ENCODE results near the gene FALEC.

Gene FALEC

DNA sequence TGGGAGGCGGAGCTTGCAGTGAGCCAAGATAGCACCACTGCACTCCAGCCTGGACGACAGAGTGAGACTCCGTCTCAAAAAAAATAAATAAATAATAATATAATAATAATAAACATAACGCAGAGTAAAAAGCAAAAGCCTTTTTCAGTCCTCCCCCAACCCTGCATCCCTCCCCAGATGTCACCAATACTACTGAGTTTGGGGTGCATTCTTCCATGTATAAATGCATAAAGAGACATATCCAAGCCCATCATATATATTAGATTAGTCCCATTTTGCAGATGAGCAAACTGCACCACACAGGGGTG, 32.7 kb downstream of the FALEC start:
- no peak for DNase-seq

DNA sequence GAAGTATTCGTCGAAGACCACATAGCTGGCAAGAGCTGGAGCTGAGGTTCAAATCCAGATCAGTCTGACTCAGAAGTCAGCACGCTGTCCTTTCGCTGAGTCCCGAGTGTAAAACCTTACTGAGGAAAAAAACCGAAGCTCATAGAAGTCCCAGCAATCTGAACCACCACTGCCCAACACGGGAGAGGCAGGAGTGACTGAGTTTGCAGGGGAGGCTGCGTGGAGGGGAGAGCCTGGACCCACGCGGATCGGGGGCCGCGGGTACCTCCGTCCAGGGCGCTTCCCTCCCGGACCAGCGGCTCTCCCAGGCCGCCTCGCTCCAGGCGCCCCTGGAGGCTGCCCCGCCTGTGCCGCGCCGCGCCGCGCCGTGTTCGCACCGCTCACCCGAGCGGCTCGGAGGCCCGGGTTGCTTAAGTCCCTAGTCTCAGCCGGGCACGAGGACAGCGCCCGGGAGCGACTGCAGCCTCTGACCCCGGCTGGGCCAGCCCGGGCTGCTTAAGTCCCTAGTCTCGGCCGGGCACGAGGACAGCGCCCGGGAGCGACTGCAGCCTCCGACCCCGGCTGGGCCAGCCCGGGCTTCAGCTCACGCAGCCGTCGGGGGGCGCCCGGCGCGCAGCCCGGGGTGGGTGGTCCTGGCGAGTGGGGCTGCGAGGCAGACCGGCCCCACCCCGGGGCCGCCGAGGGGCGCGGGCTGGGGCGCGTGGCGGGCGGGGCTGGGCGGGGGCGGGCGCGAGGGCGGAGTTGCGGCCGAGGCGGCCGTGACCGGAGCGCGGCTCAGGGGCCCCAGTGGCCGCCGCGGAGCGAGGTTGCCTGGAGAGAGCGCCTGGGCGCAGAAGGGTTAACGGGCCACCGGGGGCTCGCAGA, 33.3 kb downstream of the FALEC start, which contains the start of gene ADAMTSL4:
ADAMTSL4 (plus strand) TSS at position 777 of the 864 bp plus-strand sequence. CDS start 2,881 bp downstream, outside the sequence.
- no peak for DNase-seq

DNA sequence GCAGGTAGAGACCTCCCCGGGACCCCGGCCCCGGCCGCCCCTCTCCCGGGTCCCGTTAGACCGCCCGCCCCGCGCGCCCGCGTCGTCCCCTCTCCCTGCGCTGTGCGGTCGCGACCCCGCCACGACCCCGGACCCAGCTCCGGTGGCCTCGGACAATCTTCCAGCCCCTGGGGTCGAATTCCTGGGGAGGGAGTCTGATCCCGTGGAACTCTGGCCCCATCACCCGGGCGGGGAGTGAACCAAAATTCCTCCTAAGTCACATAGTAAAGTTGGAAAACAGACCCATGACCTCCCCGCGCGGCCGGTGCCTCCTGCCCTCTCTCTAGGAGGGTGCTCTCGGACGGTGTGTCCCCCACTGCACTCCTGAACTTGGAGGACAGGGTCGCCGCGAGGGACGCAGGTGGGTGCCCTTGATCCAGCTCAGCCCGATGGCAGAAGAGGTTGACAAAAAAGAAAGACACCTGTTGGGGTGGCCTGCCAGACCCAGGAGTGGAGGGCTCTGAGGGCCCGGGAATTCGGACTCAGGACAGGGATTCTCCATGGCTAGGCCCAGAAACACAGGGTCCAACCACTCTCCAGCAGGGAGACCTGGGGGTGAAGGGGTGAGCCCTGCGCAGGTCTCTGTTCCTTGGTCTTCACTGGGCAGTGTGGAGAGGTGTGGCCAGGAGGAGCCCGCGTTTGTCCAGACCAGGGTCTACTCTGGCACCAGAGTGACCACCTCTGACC, 34.1 kb downstream of the FALEC start:
- DNase-seq: no peak

DNA sequence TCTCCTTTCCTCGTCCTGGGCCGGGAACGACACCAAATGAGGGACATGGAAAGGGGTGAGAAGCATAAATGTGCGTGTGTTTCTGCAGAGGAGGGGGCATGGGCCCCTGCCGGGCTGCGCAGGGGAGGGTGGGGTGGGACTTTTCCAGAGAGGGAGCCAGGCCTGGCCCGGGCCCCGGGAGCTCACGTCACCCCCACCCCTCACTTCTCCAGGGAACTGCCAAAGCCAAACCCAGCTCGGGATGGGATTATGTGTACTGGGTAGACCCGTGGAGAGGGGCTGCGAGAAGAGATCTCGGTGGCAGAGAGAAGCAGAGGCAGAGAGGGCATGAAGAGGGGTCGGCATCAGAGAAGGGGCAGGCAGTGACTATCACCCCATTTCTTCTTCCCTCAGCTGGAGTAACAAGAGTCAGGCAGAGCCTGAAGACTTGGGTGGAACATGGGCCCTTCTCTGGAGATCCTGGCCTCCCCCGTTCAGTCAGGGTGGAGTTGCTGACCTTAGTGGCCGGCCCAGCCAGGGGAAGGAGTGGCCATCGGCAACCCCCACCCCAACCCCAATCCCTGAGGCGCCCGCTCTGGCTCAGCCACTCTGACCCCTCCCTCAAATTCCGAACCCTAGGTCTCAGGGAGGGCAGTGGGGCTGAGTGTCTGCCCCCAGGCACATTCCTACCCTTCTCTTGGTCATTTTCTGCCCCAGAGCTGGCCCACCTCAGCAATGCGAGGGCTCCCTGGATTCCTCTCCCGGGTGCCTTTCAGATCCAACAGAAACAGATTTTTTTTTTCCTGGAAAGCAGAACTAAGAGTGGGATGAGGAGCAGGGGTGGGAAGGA, 34.9 kb downstream of the FALEC start:
- DNase-seq: no peak

DNA sequence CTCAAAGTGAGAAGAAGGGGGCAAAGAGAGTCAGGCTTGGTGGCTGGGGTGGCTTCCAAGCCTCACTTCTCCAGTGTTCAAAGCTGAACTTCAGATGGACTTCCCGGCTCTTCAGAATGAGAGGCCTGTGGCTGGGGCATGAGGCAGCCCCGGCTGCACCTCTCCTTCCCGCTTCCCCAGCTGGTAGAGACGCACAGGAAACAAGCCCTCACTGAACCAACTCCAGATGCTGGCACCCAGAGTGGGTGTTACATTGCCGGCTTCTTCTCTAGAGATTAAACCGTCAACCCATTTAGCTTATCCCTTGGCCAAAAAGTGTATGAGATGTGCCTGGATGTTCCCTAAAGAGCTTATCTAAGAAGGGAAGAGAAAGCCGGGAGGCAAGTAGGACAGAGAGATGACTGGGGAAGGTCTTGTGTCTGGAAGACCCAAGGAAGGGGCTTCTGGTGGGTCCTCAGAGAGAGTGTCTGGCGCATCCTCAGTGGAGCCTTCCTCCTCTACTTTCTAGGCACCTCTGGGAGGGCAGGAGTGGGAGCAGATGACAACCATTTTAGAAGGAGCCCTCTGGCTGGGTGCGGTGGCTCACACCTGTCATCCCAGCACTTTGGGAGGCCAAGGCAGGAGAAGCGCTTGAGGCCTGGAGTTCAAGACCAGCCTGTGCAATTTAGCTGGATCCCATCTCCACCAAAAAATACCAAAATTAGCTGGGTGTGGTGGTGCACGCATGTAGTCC, 35.7 kb downstream of the FALEC start:
- no peak for DNase-seq

DNA sequence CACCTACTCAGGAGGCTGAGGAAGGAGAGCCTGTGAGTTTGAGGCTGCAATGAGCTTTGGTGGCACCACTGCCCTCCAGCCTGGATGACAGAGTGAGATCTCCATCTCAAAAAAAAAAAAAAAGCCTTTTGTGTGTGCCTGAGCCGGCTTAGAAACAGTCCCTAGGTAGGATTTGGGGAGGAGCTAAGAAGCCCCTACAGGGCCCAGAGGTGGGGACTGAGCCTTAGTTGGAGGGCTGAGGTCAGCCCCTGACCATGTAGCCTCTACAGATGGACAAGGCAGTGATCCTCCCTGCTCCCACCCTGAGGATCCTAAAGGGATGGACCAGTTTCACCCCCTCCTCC, 36.2 kb downstream of the FALEC start:
- no peak for DNase-seq

DNA sequence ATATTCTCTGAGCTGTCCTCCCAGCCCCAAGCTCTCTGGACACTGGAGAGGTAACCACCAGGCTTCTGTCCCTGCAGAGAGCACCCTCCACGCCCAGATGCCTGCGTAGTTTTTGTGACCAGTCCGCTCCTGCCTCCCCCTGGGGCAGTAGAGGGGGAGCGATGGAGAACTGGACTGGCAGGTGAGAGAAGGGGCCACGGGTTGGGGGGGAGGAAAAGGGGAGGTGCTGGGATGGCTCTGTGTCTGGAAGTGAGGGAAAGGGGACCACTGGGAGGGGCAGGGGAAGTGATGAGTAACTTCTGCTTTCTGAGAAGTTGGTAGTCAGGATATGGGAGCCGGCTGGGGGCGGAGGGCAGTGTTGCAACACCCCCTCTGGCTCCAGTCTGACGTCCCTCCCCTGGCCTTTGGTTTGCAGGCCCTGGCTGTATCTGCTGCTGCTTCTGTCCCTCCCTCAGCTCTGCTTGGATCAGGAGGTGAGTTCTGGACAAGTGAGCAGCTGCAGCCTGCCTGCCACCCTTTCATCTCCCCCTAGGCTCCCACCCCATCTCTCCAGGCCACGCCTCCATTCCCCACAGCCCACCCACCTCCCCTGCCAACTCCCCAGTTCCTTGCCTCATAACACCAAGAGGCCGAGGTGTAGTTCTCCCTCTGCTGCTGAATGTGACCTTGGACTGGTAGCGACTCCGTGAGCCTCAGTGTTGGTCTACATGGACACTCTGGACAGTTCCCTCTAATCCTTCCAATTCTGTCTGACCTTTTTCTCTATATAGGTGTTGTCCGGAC, 36.8 kb downstream of the FALEC start:
- no peak for DNase-seq

DNA sequence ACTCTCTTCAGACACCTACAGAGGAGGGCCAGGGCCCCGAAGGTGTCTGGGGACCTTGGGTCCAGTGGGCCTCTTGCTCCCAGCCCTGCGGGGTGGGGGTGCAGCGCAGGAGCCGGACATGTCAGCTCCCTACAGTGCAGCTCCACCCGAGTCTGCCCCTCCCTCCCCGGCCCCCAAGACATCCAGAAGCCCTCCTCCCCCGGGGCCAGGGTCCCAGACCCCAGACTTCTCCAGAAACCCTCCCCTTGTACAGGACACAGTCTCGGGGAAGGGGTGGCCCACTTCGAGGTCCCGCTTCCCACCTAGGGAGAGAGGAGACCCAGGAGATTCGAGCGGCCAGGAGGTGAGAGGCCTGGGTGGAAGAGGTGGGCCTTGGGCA, 37.3 kb downstream of the FALEC start:
- DNase-seq: no peak

DNA sequence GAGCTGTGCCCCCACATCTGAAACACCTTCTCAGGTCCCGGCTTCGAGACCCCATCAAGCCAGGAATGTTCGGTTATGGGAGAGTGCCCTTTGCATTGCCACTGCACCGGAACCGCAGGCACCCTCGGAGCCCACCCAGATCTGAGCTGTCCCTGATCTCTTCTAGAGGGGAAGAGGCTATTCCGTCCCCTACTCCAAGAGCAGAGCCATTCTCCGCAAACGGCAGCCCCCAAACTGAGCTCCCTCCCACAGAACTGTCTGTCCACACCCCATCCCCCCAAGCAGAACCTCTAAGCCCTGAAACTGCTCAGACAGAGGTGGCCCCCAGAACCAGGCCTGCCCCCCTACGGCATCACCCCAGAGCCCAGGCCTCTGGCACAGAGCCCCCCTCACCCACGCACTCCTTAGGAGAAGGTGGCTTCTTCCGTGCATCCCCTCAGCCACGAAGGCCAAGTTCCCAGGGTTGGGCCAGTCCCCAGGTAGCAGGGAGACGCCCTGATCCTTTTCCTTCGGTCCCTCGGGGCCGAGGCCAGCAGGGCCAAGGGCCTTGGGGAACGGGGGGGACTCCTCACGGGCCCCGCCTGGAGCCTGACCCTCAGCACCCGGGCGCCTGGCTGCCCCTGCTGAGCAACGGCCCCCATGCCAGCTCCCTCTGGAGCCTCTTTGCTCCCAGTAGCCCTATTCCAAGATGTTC, 38.0 kb downstream of the FALEC start:
- DNase-seq: no peak

DNA sequence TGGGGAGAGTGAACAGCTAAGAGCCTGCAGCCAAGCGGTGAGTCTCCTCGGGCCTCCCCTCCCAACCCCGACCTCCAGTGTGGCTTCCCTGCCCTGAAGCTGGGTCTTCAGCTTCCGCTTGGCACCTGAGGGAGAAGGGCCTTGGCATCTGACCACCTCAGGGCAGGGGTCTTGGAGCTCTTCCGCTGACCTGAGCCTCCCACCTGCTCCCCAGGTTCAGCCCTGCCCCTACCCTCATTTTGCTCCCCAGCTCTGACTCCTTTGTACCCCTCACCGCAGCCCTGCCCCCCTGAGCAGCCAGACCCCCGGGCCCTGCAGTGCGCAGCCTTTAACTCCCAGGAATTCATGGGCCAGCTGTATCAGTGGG, 38.5 kb downstream of the FALEC start:
- no peak for DNase-seq

DNA sequence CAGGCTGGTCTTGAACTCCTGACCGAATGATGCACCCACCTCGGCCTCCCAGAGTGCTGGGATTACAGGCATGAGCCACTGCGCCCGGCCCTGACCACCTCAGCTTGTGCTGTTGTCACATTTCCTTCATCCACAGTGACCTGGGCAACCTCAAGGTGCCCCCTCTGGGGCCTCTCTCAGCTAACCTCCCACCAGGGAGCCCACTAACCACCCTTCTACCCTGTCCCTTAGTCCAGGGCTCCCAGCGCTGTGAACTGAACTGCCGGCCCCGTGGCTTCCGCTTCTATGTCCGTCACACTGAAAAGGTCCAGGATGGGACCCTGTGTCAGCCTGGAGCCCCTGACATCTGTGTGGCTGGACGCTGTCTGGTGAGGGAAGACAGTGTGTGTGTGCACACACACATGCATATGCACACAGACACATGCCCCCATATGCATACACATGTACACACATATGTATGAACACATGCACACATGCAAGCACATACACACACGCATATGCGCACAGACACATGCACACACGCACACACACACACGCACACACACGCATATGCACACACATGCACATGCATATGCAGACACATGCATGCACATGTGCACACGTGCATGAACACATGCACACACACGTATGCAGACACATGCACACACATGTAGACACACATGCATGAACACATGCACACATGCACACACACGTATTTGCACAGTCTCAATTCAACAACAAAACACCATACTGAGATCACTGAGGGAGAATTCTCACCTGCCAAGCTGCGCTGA, 39.8 kb downstream of the FALEC start:
- DNase-seq: no peak

DNA sequence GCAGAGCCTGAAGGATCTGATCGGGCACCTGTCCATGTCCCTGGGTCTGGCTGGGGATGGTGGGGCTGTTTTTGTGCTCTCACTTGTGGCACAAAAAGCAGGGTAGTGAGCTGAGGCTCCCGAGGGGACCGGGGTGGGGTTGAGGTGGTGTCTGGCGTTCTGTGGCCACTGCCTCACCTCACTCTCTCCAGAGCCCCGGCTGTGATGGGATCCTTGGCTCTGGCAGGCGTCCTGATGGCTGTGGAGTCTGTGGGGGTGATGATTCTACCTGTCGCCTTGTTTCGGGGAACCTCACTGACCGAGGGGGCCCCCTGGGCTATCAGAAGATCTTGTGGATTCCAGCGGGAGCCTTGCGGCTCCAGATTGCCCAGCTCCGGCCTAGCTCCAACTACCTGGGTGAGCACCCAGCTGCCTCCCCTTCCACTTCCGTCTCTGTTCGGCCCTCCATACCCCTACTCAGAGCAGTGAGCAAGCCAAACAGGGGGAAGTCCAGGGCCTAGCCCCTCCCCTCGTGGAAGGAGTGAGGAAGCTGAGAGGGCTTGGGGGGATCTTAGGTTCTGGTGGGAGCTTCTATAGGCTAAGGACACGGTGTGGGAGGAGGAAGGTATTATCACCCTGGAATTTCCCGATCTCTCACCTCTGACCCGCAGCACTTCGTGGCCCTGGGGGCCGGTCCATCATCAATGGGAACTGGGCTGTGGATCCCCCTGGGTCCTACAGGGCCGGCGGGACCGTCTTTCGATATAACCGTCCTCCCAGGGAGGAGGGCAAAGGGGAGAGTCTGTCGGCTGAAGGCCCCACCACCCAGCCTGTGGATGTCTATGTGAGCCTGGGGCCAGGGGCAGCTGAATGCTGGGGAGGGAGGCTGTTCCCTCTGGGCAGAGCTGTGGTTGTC, 40.7 kb downstream of the FALEC start:
- no peak for DNase-seq

DNA sequence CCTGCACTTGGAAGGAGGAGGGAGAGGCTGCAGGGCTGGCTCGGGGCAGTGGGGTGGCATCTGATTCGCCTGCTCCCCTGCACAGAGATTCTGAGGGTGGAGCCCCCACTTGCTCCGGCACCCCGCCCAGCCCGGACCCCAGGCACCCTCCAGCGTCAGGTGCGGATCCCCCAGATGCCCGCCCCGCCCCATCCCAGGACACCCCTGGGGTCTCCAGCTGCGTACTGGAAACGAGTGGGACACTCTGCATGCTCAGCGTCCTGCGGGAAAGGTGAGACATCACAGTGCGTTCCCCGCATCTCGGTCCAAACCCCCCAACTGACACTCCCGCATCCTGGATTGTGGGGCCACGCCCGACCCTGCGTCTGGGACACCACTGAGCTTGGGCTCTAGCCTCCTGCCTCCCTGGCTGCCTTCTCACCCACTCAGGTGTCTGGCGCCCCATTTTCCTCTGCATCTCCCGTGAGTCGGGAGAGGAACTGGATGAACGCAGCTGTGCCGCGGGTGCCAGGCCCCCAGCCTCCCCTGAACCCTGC, 41.6 kb downstream of the FALEC start:
- DNase-seq: no peak

DNA sequence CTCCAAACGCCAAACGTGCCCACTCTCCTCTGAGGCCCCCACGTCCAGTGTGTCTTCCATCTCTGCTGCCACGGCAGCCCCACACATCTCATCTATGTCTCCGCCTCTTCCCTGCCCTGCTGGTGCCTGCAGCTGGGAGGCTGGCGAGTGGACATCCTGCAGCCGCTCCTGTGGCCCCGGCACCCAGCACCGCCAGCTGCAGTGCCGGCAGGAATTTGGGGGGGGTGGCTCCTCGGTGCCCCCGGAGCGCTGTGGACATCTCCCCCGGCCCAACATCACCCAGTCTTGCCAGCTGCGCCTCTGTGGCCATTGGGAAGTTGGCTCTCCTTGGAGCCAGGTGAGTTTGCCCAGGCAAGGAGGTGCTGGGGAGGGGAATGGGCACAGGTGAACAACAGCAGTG, 42.3 kb downstream of the FALEC start:
- no peak for DNase-seq

DNA sequence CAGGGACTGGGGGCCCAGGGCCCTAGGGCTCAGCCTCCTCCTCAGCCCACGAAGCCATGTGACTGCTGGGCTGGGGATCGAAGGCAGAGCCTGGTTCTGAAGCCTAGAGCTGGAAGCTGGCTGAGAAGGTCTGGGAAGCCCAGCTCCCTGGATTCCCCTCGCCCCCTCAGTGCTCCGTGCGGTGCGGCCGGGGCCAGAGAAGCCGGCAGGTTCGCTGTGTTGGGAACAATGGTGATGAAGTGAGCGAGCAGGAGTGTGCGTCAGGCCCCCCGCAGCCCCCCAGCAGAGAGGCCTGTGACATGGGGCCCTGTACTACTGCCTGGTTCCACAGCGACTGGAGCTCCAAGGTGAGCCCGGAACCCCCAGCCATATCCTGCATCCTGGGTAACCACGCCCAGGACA, 42.8 kb downstream of the FALEC start:
- no peak for DNase-seq

DNA sequence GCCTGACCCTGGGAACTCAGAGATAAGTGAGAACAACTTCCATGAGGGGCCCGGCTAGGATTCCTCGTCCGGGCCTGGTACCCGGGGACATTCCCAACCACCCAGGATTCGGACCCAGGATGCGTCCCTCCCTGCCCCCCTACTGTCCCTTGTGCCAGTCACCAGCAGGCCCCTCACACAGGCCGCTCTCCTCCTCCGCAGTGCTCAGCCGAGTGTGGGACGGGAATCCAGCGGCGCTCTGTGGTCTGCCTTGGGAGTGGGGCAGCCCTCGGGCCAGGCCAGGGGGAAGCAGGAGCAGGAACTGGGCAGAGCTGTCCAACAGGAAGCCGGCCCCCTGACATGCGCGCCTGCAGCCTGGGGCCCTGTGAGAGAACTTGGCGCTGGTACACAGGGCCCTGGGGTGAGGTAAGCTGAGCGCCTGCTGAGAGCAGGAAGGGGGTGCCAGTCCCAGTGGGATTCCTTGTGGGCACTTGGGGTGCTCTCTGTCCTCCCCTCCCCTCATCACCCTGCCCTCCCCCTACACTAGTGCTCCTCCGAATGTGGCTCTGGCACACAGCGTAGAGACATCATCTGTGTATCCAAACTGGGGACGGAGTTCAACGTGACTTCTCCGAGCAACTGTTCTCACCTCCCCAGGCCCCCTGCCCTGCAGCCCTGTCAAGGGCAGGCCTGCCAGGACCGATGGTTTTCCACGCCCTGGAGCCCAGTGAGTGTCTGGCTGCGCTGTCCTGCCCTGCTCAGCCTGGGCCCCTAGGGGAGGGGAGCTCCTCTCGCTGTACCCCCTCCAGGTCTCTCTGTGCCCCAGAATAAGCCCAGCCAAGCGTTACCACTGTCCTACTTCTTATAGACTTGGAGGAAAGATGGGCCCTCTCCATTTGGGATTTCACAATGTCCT, 43.5 kb downstream of the FALEC start:
- DNase-seq: no peak

DNA sequence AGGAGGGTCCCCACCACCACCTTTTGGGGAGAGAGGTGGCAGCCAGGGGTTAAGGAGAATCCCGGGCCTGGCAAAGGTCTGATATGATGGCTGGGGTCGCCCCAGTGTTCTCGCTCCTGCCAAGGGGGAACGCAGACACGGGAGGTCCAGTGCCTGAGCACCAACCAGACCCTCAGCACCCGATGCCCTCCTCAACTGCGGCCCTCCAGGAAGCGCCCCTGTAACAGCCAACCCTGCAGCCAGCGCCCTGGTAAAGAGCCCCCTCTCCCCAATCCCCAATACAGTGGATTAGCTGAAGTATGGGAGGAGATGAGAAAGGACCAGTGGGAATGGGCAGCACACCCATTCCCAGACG, 44.1 kb downstream of the FALEC start:
- no peak for DNase-seq

DNA sequence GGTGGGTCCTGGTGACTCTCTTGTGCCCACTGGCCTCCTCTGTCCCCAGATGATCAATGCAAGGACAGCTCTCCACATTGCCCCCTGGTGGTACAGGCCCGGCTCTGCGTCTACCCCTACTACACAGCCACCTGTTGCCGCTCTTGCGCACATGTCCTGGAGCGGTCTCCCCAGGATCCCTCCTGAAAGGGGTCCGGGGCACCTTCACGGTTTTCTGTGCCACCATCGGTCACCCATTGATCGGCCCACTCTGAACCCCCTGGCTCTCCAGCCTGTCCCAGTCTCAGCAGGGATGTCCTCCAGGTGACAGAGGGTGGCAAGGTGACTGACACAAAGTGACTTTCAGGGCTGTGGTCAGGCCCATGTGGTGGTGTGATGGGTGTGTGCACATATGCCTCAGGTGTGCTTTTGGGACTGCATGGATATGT, 44.5 kb downstream of the FALEC start:
- no peak for DNase-seq
